GM13977 (cell line): ENCODE results near the gene GPR162.

Experiments
- DNase-seq: peaks from one replicate; pipeline ENCODE4 v3.0.0; 2012; ENCODE audit warnings: low spot score
- CTCF ChIP-seq: IDR thresholded peaks from 2 replicates; pipeline ENCODE4 v1.5.1; 2012; ENCODE audit warnings: mild to moderate bottlenecking, control low read depth; ENCODE audit not compliant: insufficient read depth; ENCODE audit errors: extremely low read depth, missing control alignments
- in situ Hi-C: fragments of 300-500 bp; cut with MboI; formaldehyde crosslinking; loops from one replicate; pipeline ENCODE4 v1.12.0; 2022; ENCODE audit warnings: low sequenced_read_pairs, low pct_unique_long_range_greater_than_20kb, mixed read lengths, inconsistent platforms; ENCODE audit not compliant: unreplicated experiment

The GPR162 gene

GRCh38 chr12:6782119-6782518, 39.5 kb upstream of the GPR162 start:
- no peak for TF ChIP-seq CTCF
- no peak for DNase-seq
- in situ Hi-C loops: no loop called here

GRCh38 chr12:6782850-6783566, 38.6 kb upstream of the GPR162 start:
- in situ Hi-C loops: no loop called here
- no peak for TF ChIP-seq CTCF
- DNase-seq: no peak

GRCh38 chr12:6783828-6784227, 37.8 kb upstream of the GPR162 start:
- no peak for TF ChIP-seq CTCF
- no peak for DNase-seq
- in situ Hi-C loops: no loop called here

- TF ChIP-seq CTCF: no peak
- in situ Hi-C loops: no loop called here
- no peak for DNase-seq
Measured at GRCh38 chr12:6784296-6784695, 37.3 kb upstream of the GPR162 start.

- in situ Hi-C loops: no loop called here
- TF ChIP-seq CTCF: no peak
- no peak for DNase-seq
Measured at GRCh38 chr12:6784761-6785160, 36.9 kb upstream of the GPR162 start.

GRCh38 chr12:6786416-6787094, 35.1 kb upstream of the GPR162 start:
- in situ Hi-C loops: no loop called here
- no peak for DNase-seq
- TF ChIP-seq CTCF: no peak

- in situ Hi-C loops: no loop called here
- TF ChIP-seq CTCF: no peak
- DNase-seq: no peak
Measured at GRCh38 chr12:6787309-6787708, 34.3 kb upstream of the GPR162 start.
